Cortex of kidney (tissue), 1 donor: Measurements from ENCODE around the gene EBF3.

ENCODE experiments used
- DNase-seq: peaks from one replicate; lab custom pipeline; 2025; lab: John Stamatoyannopoulos, UW

EBF3 gene, protein sequence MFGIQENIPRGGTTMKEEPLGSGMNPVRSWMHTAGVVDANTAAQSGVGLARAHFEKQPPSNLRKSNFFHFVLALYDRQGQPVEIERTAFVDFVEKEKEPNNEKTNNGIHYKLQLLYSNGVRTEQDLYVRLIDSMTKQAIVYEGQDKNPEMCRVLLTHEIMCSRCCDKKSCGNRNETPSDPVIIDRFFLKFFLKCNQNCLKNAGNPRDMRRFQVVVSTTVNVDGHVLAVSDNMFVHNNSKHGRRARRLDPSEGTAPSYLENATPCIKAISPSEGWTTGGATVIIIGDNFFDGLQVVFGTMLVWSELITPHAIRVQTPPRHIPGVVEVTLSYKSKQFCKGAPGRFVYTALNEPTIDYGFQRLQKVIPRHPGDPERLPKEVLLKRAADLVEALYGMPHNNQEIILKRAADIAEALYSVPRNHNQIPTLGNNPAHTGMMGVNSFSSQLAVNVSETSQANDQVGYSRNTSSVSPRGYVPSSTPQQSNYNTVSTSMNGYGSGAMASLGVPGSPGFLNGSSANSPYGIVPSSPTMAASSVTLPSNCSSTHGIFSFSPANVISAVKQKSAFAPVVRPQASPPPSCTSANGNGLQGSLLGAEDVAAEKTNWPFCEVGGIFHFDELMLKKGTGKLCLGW

DNA sequence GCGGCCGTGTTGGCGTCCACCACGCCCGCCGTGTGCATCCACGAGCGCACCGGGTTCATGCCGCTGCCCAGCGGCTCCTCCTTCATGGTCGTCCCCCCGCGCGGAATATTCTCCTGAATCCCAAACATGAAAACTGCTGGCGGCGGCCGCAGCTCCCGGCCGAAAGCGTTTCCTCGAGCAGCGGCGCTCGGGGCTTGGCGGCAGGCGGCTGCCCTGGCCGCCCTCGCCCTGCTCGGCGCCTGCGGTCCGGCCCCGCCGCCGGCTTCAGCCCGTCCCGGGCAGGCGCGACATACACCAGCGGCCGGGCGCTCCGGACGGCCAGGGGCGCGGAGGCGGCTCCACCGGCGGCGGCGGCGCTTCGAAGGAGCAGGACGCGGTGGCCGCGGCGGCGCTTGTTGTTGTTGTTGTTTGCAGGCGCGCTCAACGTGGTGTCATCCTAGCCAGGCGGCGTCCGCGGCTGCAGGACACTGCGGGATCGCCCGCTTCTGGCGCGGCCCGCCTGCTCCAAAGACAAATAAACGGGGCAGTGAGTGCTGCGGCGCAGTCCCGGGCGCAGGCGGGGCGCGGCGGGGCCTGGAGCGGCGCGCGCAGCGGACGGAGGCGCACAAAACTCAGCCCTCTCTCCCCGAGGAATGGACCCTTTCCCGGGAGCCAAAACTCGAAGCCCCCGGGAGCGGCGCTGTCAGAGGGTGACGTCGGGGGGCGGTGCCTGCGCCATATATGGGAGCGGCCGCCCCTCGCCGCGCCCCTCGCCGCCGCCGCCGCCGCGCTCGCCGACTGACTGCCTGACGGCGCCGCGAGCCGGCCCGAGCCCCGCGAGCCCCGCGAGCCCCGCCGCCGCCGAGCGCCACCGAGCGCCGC lies at the start of gene EBF3:
Gene EBF3, minus strand, starts transcription at position 634 of the 861 bp plus-strand sequence. Its CDS starts 506 bp downstream, at position 128.
- no peak for DNase-seq

DNA sequence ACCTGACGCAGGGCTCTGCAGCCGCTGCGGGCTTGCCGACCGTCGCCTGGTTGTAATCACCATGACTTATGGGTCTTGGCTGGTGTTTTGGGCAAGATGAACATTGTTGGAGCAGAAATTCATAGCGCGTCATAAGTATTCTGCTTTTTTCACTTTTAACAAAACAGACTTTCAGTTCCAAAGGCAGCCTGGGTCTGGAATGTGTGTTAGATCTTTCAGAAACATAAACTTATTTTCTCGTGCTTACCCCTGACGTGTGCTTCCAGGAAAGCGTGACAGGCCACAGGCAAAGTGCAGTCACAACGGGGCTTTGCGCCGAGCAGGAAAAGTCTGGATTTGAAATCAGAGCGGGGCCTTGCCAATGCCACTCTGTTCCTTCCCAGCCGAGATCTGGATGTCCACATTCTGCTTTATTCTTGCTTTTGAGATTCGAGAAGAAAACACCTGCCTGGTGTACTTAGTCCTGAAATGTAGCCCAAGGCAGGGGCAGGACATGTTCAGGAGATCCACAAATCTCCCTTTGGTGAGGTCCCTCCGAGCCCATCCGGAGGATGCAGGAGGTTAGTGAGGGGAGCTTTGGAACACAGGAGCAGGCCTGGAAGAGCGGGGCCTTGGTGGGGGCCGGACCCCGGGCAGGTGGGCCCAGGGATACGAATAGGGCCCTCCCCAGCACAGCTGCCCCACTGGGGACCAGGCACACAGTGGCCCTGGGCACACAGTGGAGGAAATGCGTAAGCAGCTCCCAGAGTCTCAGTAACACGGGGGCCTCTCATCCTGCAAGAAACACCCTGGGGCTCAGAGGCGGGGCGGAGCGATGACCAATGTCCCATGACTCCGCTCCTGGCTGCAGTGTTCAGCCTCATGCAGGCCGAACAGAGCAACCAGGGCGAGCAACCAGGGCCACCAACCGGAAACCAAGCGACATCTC lies 49.5 kb upstream of the EBF3 start:
- DNase-seq = no peak

DNA sequence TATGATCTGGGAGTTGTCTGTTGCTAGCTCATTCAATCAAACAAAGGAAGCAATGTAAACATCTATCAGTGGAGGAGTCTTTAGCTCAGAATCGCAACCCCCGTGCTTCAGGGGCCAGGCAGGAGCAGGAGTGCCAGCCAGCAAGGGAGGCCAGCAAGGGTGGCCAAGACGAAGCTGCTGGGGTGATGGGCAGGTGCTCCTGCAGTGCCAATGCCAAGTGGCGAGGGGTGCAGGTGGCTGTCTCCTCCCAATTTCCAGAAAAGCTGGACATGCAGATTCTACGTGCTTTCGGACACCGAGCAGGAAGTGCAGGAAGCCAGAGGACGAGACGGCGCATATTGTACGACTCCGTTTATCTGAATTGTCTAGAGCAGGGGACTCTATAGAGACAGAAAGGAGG lies 48.1 kb upstream of the EBF3 start:
- no peak for DNase-seq

DNA sequence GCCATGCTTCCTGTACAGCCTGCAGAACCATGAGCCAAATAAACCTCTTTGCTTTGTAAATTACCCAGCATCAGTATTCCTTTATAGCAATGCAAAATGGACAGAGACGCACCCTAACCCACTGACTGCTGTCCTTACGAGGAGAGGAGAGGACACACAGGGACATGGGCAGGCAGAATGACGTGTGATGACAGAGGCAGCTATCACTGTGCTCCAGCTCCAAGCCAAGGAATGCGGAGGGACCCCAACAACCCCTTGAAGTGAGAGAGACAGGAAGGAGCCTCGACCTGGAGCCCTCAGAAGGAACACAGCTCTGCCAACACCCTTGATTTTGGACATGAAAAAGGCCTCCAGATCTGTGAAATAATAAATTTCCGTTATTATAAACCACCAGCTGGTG lies 46.6 kb upstream of the EBF3 start:
- no peak for DNase-seq

DNA sequence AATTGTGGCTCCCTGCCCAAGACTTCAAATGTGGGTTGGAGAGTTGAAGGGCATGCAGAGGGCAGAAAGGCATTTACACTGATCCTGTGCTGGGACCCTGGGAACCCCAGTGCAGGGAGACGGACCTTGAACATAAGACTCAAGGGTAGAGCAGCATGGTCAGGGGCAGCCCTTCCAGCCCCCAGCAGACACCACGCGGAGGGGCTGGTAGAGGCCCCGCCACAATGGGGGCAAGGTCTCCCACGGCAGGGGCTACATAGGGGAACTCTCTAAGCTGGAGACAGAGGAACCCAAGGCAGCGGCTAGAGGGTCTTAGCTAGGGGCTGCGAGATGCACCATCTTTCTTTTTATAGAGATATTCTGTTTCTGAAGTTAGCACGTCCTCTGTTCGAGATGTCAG lies 45.2 kb upstream of the EBF3 start:
- no peak for DNase-seq

DNA sequence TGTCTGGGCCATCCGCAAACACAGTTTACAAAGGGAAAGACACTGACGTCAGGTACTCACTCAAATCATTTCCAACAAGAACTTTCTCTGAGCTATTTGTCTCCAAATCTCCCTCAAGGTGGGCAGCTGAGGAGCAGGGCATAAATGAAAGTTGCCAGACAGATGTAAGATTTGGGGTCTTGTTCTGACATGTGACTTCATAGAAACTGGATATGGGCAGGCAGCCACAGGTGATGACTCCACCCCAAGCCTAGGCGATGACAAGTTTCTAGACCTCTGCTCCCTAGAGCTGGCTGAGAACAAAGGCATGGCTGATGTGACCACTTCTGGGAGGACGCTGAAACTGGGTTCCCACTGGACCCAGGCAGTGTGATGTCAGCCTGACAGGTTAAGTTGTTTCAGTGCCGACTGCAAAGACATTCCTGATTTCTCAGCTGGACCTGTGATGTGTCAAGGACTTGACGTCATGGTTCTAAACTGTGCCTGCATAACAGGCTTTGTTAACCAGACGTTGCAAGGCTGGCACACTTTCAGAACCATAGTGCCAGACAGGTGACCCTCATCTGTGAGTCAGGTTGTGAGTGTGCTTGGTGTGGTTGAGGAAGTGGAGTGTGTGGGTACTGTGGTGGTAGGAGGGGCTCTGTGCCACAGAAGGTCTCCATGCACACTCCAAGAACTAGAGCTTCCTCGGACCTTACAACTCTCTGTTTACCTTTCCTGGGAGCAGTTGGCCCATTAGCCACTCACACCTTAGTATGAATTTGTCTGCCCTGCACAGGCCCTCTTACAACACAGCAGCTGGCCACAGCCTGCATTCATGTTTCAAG lies 39.9 kb upstream of the EBF3 start:
- no peak for DNase-seq

DNA sequence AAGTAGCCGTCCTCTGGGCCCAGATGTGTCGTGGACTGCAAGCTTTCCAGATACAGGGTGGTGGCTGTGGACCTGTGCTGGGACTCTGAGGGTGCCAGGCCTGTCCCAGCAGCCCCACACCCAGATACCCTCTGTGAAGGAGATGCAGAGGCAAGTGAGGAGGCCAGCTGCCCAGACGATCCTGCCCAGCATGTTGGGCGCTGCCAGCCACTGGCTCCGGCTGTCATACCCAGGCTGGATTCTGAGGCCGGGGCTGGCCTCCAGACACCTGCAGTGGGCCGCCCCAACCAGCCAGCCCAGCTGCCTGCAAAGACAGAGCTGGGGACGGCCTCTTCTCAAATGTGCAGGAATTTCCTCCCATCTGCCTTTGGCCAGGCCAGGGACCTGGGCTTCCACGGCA lies 39.1 kb upstream of the EBF3 start:
- no peak for DNase-seq

DNA sequence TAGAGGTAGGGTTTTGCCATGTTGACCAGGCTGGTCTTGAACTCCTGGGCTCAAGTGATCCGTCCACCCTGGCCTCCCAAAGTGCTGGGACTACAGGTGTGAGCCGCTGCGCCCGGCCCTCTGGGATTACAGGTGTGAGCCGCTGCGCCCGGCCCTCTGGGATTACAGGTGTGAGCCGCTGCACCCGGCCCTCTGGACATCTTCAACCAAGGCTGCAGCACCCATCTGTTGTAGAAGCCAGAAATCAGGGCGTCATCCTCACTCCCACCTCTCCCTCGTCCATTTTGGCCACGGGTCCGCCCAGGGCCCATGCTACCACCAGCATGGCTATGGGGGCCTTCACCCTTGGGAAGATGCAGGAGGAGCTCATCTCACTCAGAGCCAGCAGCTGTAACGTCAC lies 38.5 kb upstream of the EBF3 start:
- no peak for DNase-seq

DNA sequence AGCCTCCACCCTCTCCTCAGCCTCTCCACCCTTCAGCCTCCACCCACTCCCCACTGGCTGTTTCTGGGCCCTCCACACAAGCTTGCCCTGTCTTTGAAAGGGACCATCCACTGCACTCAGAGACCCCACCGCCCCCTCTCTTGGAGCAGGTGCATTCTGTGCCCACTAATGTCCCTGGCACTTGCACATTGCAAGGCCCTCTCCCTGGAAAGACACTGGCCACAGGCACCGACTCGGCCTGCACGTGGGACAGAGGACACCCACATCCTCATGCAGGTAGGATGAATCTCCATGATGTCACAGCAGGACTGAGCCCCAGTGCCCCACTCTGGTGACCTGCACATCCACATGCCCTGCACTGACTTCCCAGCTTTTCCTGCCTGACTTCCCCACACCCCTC lies 36.8 kb upstream of the EBF3 start:
- DNase-seq = no peak

DNA sequence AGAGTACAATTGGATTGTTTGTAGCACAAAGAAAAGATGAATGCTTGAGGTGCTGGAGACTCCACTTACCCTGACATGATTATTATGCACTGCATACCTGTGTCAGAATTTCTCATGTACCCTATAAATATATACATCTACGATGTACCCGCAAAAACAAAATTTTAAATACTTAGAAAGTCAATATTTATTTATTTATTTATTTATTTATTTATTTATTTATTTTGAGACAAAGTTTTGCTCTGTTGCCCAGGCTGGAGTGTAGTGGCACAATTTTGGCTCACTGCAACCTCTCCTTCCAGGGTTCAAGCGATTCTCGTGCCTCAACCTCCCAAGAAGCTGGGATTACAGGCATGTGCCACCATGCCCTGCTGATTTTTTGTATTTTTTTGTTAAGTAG lies 35.1 kb upstream of the EBF3 start:
- DNase-seq = no peak

DNA sequence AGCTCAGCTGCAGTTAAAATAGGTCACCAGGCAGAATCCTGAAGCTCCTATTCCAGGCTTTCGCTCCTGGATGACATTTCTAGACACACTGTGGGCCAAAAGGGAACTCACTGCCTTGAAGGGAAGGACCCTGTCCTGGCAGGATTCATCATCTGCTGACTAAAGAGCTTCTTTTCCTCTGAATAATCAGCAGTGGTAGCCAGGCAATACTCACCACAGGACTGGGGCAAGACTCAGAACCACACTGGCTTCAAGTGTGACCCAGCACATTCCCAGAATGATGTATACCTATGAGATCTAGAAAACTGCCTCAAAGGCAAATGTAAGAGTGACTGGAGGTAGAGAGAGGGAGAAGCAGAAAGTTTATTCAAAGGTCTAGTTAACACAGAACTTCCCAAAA lies 29.5 kb upstream of the EBF3 start:
- no peak for DNase-seq

DNA sequence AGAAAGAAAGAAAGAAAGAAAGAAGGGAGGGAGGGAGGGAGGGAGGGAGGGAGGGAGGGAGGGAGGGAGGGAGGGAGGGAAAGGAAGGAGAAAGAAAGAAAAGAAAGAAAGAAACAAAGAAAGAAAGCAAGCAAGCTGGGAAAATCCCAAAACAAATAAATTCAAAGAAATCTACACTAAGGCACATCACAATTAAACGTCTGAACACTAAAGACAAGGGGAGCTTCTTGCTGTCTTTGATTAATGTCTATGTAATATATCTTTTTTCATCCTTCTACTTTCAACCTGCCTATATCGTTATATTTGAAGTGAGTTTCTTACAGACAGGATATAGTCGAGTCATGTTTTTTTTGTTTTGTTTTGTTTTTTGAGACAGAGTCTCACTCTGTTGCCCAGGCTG lies 28.3 kb upstream of the EBF3 start:
- DNase-seq = no peak

DNA sequence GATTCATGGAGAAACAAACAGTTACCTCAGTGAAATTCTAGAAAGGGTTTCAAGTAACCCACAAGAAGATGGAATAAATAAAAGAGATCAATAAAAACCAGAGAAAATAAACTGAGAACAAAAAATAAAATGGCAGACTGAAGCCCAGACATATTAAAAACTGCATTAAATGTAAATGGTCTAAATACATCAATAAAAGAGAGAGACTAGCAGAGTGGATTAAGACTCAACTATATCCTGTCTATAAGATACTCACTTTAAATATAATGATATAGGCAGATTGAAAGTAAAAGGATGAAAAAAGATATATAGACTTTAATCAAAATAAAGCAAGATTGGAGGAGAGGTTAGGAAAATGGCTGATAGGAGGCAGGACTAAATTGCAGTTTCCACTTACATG lies 18.8 kb upstream of the EBF3 start:
- no peak for DNase-seq

DNA sequence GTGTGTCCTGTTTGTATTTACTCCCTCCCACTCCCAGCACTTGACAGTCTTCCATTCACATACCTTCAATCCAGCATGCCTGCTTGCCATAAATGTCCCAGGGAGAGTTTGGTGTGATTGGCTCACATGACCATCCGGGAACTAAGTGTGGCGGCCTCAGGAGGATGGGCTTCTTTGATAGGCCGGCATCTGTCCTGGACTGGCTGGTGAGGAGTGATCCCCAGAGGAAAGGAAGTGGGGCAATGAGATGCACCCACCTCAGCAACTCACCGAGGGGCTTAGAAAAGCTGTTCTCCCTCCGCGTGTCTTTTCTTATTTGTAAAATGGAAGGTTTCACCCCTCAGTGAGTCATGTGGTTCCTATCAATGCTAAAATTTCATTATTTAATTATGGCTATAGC lies 14.9 kb upstream of the EBF3 start:
- no peak for DNase-seq

DNA sequence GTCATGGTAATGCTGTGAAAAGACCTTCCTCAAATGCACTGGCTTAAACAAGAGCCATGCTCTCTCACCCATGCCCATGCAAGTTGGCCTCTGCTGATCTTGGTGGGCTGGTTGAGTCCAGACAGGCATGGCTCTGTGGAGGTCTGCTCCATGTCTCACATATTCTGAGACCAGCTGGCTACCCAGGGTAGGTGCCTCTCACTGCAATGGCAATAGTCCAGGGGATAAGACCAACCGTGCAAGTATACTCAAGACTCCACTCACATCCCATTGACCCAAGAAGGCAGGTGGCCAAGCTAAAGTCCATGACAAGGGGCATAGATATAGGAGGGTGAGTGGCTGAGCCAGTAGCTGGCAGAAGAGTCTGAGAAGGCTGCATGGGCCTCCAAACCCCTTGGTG lies 14.2 kb upstream of the EBF3 start:
- DNase-seq = no peak

DNA sequence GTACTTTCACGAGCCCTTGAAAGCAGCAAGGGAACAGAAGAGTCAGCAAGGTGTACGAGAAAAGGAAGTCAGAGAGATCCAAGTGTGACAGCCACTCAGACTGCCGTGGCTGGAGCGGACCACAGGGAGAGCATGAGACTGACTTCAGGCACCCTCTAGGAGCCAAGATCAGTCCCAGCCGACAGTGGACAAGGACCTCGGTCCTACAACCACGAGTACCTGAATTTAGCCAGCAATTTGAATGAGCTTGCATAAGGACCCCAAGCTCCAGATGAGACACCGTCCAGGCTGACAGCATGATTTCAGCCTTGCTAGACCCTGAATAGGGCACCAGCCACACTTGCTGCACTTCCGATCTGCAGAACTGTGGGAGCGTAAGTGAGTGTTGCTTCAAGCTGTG lies 13.7 kb upstream of the EBF3 start:
- DNase-seq = no peak

DNA sequence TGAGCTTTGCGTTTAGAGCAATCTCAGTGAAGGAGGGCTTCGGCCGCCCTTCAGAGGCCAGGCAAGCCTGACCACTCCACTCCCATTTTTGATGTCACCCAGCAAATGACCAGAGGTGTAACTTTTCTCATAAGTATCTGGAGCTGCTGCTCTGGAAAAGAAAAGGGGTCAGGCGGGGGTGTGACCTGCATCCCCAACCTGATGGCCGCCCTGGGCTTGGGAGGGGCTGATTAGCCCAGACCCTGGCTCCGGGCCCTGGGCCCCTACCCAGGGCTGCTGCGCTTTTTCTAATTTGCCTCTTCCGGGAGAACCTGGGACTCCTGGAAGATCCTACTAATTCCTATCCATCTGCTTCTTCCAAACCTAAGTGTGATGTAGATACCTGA lies 9.6 kb upstream of the EBF3 start:
- DNase-seq = no peak

DNA sequence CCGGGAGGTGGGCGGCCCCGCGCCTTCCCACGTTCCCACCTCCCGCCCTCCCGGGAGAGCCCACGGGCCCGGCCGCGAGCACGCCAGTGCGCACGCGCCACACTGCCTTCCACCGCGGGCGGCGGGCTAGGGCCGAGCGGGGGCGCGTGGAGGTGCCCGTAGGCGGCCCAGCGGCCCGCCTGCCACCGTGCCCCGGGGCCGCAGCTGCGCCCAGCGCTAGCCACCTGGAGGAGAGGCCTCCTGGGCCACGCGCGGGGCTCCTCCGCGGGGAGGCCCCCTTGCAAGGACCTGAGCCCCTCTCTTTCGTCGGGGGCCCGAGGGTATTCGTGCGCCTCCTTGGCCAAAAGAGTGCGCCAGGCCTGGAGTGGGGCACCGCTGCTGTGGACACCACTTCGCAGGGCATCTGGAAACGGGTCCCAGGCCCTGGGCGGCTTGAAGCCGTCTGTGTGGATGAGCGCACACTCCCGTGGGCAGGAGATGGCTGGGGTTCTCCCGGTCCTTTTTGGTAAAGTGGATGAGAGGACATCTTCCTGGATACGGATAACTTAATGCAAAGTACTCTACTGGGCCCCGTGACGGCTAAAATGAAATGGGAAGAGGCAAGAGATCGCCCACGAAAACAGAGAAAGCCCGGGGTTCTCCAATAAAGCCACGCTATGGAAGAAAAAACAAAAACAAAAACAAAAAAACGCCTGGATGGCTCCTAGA lies 9.0 kb upstream of the EBF3 start:
- no peak for DNase-seq

DNA sequence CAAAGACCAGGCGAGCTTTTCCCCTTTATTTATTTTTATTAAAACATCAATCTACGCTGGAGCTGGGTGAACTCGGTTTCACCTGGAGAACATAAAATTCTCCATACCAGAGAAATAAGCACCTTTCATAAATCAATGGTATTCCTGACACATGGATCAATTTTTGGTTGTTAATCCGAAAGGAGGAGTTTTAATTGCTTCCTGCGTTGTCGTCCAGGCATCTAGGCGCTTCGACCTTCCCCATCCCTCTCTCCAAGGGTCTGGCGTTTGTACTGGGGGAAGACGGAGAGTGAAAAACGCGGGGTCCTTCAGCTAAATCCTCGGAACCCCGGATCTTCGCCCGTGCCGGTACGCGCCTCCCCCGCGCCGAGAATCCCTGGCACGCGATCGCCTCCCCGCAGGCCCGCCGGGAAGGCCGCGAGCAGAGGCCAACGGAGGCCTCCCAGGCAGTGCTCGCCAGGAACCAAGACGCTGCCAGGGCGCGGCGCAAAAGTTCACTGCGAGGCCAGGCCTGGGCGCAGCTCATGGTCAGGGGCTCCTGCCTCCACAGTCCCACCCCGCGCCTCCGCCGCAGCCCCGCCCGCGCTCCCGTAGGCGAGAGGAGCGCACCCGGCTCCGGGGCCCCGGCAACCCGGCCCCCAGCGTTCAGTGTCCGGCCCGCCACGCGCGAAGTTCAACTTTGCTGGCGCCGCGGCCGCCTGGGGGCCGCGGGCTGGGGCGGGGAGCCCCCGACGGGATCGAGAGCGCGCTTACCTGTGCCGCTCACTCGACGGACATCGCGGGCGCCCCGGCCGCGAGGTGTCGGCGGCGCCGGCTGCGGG lies 8.3 kb upstream of the EBF3 start:
- DNase-seq = no peak
